GM15510 (cell line): ENCODE results near the gene UBE2O.

ENCODE experiments used
- POLR2A ChIP-seq: IDR thresholded peaks from 3 replicates; pipeline ENCODE4 v1.6.1; 2011; ENCODE audit warnings: borderline replicate concordance; ENCODE audit not compliant: insufficient read length; ENCODE audit errors: extremely low read depth

UBE2O gene

DNA sequence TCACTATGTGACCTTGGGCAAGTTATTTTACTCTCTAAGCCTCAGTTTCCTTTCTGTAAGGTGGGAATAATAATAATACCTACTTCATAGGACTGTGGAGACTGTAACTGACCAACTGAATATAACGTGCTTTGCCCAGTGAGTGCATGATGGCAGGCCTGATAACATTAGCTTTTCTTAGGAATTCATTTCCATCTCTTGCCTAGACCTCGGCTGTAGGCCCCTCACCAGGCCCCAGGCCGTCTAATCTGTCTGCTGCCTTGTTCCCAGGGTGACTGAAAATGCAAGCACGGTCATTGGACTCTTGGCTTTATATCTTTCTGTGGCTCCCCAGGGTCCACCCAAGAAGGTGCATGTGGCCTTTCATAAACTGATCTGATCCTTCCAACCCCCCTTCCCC, 6.7 kb upstream of the UBE2O start:
- no peak for TF ChIP-seq POLR2A

DNA sequence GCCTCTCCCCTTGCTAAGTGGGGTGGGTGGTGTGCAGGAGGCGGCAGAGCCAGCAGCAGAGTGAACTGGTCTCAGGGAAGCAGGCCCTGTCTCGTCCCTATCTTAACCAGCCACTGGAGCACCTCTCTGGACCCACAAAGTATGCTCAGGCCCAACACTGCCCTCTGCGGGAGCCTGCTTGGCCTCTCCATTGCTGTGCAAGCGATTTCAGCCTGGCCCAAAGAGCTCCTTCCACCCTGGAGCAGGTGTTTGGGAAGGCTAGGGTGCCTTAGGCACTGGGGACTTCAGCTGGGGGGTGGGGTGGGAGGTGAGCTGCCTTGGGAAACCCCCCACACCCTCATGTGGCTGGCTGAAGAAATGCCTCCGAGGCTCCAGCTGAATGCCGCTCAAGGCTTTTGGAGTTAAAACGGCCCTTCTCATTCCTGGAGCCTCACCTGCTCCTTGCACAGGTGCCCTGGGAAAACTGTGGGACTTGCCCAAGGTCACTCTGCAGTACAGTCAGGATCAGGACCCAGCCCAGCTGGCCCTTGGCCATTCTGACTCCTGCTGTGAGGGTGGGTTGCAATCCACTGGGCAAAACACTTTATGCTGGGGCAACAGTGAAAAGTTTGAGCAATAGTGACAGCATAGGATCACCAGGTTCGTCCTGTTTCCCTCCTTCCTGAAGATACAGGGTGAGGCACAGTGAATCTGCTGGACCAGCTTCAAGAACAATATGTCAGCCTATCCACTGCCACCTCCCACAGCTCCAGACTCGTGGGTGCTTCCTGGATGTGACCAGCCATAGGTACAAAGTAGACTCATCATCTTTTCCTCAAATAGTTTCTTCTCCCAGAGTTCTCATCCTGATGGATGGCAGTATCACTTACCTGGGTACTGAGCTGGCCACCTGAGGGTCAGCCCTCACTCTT, 5.9 kb upstream of the UBE2O start:
- TF ChIP-seq POLR2A = no peak

DNA sequence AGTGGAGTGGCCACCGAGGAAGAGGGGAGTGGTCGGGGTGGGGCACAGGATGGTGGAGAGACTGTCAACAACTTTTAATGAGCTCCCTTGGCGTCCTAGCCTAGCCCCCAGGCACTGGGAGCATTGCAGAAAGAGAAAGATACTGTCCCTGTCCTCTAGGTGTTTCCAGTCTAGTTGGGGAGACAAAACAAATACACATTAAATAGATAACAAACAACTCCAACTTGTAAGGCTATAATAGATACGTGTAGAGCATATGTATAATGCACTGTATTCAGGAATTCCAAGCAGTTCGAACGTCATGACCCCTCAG, 435 bp upstream of the UBE2O start:
- TF ChIP-seq POLR2A = no peak

DNA sequence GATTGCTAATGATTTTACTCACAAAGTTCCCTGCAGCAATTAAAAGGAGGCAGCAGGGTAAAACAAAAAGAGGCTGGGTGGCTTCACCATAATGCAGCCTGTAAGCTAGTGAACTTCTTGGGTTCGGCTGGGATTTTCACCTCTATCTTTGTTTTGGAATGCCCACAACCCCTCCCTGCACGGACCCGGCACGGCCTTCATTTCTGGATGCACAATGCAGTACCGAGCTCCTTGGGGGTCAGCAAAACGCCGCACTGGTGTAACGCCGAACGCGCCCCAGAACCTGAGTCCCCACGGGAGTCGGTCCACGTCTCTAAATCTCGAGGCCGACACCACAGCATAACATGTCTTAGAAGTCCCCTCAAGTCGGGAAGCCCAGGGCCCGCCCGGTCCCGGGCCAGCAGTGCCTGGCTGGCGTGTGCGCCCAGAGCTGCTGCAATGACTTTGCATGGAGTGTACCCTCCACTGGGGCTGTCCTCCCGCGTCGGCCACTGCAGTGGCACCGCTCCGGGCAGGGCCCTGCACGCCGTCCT, 759 bp downstream of the UBE2O start:
- TF ChIP-seq POLR2A = no peak

DNA sequence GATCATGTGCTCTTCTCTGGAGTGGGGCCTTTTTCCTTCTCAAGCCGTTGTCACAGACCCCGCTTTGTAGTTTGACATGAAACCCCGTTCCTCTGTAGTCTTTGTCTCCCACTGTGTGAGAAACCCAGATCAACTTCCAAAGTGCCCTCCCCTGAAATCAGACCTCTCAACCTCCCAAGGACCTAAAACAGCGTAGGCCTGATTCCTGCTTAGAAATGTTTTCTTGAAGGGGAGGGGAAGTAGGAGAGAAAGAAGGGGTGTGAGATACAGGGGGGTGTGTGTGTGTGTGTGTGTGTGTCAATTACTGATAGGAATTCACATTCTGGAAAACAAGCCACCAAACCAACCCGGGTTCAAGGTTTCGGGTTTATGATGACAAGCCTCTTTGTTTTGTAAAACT, 1.4 kb downstream of the UBE2O start:
- TF ChIP-seq POLR2A = no peak

DNA sequence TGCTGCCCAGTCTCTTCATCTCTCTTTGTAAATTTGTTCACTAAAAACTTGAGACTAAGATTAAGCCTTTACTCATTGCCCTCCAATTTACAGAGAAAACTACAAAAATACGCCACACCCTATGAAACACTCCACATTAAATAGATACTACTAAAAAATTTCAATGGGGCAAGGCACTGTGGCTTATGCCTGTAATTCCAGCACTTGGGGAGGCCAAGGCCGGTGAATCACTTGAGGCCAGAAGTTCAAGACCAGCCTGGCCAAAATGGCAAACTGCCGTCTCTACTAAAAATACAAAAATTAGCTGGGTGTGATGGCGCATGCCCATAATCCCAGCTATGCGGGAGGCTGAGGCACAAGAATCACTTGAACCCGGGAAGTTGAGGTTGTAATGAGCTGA, 3.8 kb downstream of the UBE2O start:
- TF ChIP-seq POLR2A = no peak

DNA sequence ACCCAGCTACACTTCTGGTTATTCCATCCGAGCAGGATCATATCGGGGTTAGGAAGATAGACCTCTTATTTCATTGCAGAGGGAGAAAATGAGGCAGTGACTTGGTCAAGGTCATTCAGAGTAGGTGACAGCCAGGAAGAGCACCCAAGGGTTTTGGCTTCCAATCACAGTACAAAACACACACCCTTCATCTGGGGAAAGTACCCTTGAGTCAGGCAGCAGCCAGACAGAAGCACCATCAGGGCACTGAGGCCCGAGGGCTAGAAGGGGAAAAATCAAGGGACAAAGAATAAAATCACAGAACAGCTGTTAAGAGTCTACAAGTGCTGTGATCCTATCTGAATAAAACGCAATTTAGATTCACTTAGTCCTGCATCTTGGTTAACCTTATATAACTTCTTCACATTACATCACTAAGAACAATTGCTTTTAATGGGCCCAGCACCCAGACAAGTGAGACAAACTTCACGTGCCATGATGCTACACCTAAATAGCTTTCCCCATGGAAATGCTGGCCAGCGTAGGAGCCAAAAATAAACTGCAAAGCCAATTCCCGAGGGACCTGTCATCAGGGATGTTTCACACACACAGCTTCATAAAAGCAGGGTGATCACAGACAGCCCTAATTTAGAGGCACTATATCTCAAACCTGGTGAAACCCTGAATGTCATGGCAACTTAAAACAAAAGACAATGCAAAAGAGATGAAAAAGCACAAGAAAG, 4.9 kb downstream of the UBE2O start:
- TF ChIP-seq POLR2A = no peak

DNA sequence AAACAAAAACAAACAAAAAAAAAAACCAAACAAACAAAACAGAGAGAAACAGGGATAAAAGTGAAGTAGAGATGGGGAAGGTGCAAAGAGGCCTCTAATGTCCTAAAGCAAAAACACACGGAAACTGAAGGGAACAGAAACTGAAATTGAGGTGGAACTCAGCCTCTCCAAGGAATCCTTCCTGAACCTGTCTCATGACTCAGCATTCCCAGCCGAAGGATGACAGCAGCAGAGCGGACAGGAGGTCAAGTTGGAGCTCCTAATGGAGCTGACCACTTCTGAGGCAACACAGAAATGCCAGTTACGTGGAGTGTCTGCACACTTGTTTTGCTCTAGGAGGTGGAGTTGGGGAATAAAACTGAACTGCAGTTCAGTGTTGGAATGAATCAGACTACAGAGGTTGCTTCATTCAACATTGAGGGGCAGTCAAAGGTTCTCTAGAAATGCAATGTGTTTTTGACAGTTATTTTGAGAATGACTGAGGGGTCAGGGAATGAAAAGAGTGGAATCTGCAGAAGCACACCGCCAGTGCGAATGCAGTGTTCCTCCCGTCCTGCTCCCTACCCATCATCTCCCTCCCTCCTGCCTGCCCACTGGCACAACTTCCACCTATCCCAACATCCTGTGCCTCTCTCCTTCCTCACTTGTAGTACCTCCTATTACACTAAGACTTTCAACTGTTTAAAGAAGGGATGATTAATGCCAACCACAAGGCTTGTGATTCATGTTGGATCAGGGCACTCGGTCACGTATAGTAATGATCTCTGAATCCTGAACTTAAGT, 6.3 kb downstream of the UBE2O start:
- TF ChIP-seq POLR2A = no peak

DNA sequence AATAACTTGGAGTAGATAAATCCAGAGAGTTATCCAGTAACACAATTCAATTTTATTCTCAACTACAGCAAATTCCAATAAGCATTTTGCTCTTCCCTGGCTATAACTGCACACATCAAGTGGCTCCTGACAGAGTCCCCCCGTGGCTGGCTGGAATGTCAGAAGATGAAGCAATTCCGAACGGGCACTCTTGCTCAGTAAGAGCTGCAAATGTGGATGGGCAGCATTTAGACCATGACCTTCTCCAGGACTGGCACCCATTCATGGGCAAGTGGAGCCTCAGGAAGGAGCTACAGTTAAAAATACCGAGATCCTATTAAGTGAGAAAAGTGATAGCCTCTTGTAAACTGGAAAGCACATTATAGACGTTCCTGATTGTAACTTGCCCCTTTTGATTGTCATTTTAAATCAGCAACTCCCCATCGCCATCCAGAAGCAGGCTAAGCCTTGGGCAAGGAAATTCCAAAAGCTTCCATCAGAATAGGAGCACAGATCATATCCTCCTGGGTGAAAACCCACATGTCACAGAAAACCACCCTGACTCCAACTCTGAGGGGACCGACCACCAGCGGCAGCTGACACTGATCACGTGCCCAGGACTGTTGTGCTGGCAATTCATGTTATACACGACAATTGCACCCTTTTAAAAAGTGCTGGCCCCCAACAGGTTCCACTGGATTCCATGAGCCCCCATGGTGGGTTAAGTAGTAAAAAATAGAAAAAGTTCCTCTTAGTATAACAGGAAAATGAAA, 7.1 kb downstream of the UBE2O start:
- TF ChIP-seq POLR2A = no peak

DNA sequence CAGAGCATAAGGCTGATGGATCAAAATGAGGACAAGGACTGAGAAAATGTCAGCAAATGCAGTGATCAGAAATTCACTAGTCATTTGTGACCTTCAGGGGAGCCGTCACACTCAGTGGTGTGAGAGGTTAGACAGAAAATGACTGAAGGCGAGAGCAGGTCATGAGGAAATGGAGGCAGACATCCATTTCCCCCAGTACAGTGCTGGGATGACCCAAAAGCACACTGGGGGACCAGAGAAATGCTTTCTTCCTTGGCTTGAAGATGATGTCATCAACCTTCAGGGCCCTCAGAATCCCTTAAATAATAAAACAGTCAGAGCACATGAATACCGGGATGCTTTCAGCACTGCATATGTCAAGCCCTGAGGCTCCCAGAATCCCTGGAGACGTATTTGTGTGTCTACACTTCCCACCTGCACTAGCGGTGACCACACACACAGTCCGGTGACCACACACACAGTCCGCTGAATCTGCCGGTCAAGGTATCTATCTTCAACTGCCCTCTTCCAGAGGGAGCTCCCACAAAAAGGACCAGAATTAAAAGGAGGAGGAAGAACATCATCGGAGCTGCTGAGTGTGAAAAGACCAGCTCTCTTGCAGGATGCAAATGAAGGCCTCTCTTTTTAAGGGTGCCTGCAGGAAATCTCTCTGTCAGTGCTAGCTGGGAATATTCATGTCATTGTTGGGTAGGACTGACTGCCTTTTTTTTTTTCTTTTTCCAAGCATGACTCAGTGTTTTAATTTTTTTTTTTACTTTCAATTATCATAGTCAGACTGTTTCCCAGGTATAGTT, 8.2 kb downstream of the UBE2O start:
- TF ChIP-seq POLR2A = no peak

DNA sequence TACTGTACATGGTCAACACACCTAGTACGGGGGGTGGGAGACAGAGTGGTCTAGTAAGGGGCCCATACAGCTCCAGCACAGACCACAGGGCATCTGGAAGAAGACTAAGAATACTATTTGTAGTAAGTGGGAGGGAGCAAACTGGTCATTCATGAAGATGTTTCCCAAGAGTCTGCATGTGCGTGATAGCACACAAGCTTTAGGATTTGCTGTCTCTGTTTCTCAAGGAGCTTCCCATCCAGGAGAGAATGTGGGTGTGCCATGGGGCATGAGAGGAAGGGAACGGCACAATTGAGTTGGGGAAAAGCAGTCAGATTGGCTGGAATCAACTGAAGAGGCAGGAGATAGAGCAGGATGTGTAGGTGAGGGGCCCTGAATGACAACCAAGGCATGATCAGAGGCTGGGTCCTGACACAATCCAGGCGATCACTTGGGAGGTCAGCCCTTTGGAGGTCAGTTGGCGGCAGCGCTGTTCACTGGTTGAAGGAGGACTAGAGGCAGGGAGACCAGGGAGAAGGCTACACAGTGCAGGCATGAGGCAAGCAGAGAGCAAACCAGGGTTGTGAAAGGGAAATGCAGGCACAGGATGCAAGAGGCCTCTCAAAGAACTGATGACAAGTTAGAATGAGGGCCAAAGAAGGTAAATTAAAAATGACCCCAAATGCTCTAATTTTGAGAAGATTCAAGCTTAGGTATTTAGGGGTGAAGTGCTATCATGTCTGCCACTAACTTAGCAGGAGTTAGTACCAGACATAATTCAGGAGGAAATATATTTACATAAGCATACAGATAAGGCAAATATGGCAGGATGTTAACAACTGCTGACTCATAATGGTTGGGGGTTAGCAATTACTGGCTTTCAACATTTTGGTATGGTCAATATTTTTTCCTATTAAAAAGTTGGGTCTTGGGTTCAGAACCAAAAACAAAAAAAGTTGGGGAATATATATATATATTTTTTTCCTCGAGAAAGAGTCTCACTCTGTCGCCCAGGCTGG, 10.3 kb downstream of the UBE2O start:
- no peak for TF ChIP-seq POLR2A

DNA sequence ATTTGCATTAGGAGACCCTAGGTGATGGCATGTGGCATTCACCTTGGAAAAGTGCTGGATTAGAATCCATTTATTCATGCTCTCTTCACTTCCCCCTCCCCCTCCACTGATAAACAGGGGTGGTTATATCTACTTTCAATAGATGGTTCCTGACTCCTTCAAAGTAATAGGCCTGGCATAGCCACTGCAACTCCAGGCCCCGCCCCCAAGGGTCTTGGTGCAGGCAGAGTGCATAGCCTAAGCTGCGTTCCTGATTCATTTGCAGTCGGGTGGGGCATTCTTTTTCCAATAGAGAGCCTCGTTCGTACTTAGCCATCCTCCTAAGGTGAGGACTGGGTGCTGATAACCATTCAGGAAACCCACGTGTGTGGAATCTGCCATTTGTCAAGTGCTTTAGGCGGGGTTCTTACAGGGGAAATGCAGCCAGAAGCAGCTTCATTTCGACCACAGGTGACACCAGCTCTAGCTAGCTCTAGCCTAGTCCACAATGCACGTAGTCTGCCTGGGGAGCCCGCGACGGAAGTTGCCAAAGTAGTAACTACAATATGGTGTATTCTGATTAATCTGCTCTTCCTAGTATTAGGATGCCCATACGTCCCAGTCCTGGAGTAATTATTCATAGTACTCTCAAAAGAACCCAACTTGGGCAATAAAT, 11.1 kb downstream of the UBE2O start:
- TF ChIP-seq POLR2A = no peak
